NOMO-1 treated with DMSO at 0.1 percent for 48 hours (cell line): Measurements from ENCODE around the gene TTLL10.
A peak's percentile ranks its signal among the peaks of the same experiment; 100 is the strongest.

Experiments
- DNase-seq: peaks from one replicate; lab custom pipeline; 2025; ENCODE audit not compliant: unreplicated experiment; lab: John Stamatoyannopoulos, UW

Gene TTLL10

DNA sequence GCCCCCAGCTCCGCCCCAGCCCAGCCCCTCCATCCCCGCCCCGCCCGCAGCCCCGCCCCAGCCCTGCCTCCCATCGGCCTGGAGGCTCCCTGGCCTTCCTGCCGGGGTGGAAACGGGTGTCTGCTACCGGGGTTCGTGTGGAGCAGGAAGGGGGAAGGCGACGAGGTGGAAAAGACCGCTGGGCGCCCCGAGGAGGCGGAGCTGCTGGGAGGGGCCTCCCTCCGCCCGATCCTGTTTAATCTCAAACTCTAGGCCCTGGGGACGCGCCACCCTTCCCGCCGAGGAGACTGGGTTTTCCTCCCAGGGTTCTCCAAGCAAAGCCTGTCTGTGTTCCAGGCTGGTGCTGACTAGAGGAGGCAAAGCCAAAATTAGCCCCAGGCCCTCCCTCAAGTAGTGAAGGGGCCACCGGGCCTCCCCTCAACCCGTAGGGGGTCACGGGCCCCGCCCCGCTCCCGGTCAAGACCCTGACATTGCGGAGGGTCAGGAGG lies 16.2 kb upstream of the TTLL10 start:
- peak; percentile 90 for DNase-seq

DNA sequence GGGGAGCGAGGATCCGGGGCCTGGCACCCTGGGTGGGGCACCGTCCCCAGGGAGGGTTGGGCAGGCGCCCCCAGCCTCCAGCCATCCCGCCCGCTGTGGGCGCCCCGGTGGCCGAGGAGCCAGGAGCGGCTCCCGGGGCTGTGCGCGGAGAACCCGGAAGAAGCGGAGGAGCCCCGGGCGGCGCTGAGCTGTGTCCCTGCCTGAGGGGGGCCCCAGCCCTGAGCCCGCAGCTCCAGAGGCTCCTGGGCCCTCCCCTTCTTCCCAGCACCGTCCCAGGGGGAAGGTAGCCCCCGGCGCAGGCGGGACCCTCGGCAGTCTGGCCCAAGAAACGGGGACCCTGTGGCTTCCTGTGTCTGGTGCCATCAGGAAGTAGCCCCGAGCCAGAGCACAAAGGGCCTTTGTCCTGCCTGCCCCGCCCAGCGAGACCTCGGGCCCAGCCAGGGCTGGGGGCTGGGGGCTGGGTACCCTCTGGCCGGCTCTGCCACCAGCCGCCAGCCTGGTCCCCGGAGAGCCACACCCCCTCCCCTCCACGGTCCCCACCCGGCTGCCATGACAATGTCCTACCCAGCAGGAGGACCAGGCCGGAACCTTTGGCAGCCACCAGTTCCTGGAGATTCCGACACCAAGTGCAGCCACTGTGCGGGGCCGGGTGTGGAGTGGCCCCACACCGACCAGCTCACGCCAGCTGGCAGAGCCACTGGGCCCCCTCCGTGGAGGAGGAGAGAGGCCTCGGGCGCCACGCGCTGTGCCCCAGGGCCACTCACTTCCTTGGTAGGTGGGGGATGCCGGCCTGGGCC lies 15.6 kb upstream of the TTLL10 start:
- DNase-seq, result peak; percentile 34

DNA sequence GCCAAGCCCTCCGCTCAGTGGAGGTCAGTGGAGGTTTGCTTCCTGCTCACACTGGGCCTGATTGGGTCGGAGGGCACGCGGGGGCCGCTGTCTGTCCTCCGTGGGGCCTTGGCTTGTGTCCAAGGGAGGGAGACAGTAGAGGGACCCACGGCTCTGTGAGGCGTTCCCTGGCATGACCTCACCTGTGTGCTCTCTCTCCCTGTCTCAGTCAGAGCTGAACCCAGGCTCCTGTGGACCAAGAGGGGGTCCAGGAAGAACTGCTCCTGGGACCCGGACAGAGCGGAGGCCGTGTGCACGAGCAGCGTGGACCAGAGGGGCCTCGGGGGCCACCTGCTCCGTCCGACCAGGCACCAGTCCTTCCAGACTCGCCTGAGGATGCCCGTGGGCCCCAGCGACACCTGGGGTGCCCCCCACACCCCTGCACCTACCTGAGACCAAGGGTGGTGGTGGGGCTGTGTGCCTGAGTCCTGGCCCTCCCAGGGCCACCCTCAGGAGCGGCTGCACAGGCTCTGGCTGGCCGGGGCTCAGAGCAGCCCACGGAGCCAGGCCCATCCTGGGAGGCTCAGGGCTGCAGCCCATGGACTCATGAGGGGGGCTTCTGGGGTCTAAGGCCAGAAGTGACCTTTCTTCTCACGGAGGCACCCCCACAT lies 13.3 kb upstream of the TTLL10 start:
- no peak for DNase-seq

DNA sequence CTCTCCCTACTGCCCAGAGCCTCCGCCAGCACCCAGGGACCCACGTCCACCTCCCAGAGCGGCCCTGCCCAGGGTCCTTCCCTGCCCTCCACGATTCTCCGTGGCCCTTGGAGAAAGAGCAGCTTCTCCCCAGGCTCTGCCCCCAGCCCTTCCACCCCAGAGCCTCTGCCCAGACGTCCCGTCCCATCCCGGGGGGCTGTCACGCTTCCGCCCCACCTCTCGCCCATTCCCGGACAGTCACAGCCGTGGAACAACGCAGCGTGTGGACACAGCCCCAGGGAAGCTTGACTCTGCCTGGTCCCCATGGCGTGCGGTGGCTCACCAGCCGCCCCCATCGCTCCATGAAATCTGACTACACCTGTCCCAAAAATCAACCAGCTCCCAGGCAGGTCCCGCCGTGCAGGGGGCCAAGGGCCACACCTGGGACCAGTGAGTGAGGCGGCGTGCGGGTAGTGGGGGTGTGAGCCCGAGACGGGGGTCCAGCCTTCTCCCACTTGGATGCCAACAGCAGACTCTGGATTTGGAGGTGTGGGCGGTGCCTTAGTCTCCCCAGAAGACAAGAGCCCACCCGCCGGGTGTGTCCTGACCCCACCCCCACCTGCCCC lies 12.5 kb upstream of the TTLL10 start:
- DNase-seq, result no peak

DNA sequence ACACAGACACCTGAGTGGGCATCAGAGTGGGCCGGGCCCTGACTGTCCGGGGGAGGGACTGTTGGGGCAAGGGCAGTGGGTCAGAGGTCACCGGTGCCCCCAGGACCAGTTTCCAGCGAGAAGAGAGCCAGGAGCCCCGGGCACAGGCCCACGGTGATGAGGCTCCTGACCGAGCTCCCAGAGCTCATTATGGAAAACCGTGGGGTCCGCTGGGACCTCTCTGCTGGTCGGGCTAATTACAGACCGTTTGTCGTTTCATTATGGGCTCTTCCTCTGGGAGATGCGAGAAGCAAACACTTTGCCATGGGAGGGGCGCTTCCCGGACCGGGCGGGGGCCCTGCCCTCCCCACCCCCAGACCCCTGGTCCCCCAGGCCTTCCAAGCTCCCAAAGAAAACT lies 12.0 kb upstream of the TTLL10 start:
- no peak for DNase-seq

DNA sequence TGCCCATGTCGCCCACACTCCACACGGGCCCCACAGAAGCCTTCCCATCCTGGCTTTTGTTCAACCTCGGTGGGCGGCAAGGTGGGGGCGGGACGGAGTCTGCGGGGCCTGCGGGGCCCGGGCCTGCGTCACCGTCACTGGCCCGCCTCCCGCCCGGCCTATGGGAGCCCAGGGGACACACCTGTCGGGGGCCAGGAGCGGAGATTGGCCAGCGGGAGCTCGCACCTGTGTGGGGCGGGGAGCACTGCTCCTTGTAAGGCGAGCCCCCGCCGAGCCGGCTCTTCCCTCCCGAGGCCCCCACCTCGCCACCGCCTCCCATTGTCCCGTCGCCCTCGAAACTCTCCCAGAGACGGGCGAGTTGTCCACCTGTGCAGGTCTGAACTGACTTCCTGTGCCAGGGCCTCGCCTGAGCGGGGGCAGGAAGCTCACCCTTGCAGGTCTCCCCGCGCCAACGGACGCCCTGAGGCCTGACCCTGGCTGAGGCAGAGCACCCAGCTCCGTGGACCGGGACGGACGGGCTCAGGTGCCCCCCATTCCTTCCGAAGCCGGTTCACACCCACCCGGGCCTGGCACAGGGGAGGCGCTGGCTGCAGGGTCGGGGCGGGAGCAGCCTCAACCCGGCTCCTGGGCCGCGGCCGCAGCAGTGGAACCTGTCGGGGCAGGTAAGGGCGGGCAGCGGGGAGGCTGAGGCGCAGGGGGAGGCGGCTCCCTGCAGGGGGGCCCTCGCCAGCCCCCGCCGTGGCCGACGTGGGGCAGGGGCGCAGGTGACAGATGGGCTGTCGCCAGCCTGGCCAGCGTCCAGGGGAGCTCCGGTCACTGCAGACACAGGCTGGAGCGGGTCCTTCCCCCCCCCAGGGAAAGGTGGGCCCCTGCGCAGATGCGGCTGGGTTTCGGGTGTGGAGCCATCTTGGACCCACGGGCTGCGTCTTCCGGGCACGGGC lies 10.8 kb upstream of the TTLL10 start:
- no peak for DNase-seq

DNA sequence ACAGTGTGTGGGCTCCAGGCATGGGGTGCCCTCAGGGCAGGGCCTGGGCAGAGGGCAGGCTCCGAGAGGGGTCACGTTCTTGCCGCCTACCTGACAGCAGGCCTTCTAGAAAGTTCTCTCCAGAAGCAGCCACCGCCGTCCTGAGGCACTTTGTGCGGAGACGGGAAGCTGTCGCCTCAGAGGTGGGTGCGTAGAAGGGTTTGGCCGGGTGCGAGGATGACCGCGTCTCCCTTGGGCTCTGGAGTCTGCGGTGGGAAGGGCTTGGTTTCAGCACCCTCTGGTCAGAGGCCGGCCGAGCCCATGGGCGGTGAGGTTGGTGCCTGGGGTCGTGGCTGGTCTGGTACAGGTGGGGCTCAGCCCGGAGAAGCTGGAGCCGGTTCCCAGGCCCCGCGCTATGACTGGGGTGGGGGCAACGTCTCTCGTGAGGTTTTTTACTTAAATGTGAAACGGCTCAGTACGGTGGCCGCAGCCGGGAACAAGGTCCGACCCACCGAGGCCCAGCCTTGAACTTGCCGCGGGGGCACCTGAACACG lies 10.1 kb upstream of the TTLL10 start:
- DNase-seq, result no peak

DNA sequence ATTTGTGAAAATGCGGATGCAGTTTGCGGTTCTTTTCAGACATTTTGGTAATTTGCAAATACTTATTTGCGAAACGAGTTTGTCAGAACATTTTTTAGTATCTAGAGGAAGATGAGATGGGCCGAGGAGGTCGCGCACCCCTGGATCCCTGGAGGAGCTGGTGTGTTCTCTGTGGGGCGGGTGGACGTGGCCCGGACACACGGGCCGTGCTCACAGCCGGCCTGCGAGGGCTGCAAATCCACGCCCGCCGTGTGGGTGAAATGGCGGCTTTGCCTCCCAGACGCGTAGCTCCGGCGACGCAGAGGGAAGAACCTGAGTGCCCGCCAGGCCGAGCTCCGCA lies 9.3 kb upstream of the TTLL10 start:
- DNase-seq, result no peak

DNA sequence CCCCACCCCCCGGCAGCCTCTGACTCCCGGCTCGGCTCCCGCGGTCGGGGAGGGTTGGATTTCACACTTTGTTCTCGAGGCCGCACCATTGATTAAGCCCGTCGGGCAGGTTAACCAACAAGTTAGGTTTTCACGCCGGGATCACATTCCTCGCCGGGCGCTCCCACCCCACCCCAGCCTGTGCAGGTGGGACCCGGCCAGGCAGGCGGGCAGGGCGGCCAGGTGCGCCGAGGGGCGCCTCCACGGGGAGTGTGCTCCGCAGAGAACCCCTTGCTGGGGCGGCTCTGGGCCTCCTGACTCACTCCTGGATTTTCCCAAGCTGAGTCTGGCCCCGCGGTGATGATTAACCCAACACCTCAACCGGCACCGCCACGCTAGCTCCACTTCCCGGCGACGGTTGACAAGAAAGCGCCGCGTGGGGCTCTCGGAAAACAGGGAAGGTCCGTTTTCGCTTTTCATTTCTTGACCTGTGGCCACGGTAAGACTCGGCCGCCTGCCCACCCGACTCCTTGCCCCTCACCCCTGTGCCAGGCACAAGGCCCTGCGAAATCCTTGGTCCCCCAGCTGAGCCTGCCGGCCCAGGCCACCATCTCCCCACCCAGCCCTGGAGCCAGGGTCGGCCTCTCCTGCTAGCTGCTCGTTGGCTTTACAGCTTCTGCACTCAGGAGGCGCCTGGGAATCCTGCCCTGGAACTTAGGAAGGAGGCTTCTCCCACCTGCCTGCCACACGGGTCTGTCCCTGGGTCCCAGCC lies 8.8 kb upstream of the TTLL10 start:
- no peak for DNase-seq

DNA sequence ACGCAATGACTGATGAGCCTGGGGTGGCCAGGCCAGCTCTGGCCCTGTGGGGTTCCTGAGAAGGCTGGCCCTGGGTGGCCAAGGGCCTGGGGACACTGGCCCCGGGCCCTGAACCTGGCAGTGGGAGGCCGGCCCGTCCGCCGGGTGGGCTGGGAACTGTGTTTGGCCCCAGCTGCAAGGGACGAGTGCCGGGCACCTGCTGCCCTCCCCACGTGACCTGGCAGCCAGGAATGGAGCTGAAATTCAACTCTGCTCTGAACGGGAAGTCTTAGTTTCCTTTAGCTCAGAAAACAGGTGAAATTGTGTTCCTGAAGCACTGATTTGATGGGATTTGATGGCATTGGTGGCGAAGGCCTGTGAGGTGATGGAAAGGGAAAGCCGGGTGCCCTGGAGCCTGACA lies 8.2 kb upstream of the TTLL10 start:
- no peak for DNase-seq

DNA sequence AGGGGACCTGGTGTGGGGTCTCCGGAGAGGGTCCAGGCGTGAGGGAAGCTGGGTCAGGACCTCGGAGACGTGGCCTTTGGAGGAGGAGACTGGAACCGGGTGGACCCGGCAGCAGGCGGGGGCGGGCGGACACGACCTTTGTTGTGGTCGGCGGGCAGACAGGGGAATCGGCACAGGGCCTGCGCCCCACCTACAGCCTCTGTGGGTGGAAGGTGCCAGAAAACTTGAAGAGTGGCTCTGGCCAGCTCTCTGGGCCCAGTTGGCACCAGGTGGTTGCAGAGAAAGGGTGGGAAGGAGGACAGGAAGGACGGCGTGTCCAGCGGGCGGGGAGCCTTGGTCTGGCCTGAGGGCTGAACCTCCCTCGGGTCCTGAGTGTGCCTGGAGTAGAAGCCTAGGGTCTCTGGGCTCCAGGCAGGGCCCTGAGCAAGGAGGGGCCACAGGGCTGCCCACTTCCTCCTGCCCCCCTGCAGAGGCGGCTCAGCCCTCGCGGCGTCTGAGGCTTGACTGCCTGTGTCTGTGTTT lies 7.7 kb upstream of the TTLL10 start:
- no peak for DNase-seq

DNA sequence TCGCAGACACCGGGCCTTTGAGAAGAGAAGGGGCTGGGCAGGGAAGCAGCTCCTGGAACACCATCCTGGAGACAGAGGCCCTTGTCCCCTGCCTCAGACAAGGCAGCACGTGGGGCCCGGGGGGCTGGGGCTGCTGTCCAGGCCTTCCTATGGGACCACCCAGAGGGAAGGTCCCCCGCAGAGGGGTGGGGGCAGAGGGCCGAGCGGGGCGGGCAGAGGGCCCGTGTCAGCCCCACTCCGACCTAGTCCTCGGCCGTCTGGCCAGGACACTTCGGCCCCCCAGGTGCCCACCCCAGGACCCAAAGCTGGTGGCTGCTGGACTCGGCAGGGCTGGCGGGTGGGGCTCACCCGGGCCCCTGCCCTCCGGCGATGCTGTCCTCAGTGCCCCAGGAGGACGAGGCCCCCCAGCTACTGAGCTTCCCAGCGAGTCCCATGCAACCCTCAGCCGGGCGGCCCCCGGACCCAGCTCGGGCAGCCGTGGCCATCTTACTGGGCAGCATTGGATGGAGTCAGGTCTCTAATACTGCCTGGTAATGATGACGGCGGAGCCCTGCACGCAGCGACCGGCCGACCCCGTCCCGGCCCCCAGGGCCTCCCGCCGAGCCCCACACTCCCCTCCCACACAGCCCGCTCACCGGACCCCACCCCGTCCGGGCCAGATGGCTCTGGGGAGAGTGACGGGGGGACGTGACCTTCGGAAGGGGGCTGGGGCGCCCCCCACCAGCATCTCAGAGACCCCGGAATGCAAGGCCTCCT lies 6.9 kb upstream of the TTLL10 start:
- no peak for DNase-seq

DNA sequence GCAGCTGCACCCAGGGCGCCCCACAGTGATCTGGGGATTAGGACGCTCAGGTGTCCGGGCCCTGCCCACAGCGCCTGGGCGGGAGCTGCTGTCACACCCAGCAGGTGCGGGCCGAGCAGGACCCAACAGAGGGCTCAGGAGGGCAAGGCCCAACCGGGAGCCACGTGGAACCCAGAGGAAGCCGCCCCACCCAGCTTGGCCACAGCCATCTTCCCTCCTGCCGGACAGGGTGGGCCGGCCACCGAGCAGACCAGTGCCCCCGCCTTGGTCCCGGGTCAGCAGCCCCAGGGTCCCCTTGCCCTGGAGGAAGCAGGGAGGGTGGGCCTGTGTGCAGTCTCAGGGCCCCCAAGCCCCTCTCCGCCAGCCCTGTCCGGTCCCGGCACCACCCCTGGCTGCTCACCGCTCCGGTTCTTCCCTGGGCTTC lies 6.3 kb upstream of the TTLL10 start:
- no peak for DNase-seq

DNA sequence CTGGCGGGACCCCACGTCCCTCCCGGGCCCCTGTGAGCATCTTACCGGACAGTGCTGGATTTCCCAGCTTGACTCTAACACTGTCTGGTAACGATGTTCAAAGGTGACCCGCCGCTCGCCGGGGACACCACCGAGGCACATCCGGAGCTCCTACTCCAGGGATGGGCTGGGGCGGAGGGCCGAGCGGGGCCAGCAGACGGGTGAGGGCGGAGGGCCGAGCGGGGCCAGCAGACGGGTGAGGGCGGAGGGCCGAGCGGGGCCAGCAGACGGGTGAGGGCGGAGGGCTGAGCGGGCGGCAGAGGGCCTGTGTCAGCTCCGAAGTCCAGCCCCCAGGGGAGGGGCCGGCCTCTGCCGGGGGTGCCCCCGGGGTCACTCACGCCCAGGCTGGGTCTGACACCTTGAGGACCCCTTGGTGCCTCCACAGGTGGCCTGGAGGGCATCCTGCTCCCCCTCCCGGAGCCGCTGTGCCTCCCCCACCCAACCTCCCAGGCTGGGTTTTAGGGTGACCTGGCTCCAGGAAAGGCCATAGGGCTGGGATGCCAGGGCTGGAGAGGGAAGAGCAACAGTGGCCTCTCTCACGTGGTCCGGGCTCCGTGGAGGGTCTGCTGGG lies 5.7 kb upstream of the TTLL10 start:
- no peak for DNase-seq

DNA sequence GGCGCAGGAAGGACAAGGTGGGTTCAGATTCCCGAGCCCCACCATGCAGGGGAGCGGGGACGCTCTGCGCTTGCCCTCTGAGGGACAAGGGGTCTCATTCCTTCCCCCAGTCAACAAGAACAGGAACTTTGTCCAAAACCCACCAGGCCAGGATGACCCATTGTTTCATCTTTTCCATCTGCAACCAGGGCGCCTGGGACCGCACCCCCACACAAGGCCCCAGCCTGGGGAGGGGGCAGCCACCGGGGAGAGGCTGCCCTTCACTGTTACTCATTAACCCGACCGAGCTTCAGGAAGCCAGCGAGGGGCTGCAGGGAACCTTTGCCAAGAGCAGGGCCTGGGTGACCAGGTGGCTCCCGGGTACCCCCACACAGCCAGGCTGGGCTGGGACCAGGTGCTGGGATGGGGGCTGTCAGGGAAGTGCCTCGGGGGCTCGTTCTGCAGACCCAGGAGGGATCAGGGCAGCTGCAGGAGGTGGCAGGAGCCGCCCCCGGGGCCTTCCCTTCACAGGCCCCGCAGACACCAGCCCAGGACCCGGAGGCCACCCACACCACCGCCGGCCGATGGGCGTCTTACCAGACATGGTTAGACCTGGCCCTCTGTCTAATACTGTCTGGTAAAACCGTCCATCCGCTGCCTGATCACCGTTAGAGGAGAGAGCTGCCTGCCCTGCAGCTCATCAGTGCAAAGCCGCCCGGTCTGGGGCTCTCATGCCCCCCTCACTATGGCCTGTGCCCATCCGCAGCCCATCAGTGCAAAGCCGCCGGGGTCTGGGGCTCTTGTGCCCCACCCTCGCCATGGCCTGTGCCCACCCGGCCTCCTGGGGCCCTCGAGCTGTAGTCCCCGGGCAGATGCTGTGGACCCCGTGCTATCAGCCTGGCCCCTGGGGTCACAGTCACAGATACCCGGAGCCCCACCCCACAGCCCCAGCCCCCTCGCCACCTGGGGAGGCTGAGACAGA lies 4.9 kb upstream of the TTLL10 start:
- no peak for DNase-seq

DNA sequence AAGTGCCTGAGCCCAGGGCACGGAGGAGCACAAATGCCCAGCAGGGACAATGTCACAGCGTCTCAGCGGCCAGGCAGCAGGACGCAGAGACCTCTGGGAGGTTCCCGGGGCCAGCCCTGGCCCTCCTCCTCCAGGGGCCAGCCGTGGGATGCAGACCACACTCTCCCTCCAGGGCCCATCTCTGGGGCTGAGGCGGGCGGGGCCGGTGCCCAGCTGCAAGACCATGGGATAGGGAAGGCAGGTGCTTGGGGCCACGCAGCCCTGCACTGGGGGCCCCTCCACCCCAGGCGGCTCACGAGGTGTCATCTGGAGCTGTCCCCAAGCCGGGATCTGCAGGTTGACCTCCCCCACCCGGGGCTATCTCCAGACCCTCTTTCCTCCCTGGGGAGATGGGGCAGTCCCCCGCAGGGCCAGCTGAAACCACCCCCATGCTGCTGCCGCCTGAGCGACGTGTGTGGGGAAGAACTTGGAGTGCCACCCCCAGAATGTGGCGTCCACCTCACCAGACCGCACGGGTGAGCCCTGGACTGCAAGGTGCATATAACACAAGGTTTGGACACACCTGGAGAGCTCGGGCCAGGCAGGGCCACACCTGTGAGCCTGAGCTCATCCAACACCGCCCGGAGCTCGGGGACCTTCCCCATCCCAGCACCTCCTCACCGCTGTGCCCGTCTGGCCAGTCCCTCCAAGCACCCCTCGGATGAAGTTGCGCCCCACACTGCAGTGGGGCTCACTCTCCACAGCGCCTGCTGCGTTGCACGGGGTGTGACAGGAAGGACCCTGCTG lies 4.1 kb upstream of the TTLL10 start:
- no peak for DNase-seq
